GM21786 (cell line): ENCODE results near the gene RMDN3.

Source experiments
- ATAC-seq: cut with Tn5 transposase; IDR thresholded peaks from one replicate; pipeline ENCODE4 v1.9.1; 2021; ENCODE audit not compliant: unreplicated experiment

RMDN3 gene, protein sequence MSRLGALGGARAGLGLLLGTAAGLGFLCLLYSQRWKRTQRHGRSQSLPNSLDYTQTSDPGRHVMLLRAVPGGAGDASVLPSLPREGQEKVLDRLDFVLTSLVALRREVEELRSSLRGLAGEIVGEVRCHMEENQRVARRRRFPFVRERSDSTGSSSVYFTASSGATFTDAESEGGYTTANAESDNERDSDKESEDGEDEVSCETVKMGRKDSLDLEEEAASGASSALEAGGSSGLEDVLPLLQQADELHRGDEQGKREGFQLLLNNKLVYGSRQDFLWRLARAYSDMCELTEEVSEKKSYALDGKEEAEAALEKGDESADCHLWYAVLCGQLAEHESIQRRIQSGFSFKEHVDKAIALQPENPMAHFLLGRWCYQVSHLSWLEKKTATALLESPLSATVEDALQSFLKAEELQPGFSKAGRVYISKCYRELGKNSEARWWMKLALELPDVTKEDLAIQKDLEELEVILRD

DNA sequence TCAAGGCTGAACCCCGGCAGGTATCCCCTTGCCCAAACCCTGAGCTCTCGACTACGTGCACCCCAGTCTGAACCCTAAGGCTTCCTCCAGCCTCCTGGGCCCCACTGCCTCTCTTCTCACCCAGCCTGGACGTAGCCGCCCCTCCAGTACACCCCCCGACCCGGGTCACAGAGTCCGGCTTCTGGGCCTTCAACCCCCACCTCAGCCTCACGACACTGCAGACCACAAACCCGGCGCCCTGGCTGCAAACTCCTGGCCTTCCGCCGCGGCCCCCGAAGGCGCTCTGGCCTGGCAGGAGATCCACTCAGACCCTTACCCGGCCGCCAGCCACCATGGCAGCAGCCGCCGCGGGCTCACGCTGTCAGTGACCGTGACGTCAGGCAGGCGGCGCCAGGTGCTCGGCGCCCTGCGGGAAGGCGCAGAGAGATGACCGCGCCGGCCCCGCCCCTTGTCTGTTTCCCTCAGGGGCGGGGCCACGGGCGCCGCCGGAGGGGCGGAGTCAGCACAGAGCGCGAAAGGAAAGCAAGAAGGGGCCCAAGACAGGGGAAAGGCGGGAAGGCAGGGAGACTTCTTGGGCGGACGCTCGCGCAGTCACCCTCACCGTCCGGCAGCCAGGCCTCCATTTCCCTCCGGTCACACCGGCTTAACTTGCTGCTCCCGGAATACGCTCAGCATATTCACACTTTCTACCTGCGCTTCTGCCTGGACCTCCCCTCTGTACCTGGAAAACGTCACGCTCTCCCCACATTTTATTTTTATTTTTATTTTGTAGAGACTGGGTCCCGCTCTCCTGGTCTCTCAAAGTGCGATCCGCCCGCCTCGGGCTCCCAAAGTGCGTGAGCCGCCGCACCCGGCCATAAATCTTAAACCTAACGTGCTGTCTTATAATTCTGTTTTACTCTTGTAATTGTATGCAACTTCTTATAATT is at the start of gene RMDN3:
RMDN3 (minus strand) TSS at position 372 of the 929 bp plus-strand sequence. CDS start 471 bp downstream, outside the sequence.
- peak; percentile 85 for ATAC-seq

DNA sequence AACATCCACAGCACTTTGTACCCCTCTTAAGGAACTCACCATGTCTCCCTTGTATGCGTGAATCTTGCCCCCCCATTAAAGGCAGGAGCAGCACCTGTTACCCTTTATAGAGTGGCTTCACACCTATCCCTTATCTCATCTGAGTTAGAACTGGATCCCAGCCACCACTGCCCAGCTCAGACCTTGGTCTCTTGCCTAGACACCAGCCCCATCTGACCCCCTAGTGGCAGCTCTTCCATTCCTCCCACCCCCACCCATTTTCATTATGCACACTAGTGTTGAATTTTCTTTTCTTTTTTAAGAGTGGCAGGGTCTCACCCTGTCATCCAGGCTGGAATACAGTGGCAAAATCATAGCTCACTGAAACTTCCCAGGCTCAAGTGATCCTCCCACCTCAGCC is 48.6 kb upstream of the RMDN3 start:
- ATAC-seq: no peak

DNA sequence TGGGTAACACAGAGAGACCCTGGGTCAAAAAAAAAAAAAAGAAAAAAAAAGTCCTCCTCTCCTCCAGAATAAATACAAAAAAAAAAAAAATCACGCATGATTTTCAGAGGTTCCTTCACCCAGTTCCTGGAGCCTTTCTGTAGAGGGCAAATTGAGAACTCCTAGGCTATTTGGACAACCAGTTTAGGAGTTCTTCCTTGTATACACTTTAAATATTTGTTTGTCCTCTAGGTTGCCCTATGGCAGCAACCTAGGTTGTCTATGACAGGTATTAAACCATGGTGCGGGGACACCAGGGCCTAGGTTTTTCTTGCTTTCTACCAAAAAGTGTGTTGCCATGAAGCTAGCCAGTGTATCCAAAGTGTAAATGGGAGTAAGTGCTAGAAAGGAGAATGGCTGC is 48.0 kb upstream of the RMDN3 start:
- no peak for ATAC-seq

DNA sequence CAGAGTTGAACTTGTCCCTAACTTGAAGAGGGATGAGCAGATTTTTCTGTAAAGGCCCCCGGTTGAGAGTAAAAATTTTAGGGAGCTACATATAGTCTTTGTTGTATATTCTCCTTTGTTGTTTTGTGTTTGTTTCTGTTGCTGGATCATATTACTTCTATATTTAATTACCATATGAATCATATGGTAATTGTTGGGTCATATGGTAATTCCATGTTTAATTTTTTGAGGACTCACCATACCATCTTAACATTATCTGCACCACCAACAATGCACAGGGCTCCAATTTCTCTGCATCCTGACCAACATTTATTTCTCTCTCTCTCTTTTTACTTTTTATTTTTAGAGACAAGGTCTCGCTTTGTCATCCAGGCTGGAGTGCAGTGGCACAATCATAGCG is 44.5 kb upstream of the RMDN3 start:
- no peak for ATAC-seq

DNA sequence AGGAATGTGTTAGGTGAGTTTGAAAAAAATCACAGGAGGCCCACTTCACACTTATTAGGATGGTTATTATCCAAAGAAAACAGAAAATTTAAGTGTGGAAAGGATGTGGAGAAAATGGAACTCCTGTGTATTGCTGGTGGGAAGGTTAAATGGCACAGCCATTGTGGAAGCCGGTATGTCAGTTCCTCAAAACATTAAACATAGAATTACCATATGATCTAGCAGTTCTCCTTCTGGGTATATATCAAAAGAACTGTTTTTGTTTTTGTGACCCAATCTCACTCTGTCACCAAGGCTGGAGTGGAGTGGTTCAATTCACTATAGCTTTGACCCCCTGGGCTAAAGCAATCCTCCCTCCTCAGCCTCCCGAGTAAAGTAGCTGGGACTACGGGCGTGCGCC is 41.5 kb upstream of the RMDN3 start:
- ATAC-seq: no peak

DNA sequence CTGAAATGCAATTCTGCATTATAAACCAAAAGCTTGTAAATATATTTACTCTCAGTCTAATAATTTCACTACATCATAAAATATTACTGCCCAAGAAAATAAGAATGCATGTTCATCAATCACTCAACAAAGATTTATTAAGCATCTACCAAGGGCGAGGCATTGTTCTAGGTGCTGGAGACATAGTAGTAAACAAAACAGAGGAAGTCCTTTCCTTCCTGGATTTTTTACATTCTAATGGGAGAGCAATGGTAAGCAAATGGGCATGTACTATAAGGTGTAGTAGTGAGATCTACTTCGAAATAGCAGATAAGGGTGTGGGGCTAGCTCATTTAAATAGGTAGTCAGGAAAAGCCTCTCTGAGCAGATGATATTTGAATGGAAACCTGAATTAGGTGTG is 41.0 kb upstream of the RMDN3 start:
- ATAC-seq: no peak

DNA sequence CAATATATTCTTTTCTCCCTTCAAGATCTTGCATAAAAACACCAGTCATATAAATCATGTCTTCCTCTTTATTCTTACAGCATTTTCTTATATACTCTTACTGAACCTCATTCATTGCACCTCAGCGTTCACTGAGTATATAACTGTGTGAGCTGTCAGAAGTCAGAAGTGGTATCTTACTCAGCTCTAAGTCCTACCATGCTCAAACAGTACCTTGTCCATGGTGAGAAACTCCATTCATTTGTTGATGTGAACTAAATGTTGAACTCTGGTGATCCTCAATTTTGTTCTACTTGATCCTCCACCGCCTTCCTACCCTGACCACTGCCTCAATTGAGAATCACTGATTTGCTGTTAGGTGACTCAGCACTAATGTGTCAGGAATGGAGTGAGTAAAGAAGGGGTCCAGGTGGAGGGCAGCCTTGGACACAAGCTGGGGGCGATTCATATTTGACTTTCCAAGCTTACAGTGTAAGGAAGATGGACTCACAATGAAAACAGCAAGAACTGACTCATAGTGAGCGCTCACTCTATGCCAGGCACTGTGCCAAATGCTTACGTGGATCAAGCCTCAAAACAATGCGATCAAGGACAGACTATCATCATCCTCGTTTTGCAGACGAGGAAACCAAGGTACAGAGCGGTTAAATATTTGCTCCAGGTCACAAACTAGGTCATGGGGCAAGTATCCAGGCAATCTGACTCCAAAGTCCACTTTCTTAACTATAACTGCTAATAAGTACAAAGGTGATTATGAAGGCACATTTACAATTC is 38.3 kb upstream of the RMDN3 start:
- no peak for ATAC-seq

DNA sequence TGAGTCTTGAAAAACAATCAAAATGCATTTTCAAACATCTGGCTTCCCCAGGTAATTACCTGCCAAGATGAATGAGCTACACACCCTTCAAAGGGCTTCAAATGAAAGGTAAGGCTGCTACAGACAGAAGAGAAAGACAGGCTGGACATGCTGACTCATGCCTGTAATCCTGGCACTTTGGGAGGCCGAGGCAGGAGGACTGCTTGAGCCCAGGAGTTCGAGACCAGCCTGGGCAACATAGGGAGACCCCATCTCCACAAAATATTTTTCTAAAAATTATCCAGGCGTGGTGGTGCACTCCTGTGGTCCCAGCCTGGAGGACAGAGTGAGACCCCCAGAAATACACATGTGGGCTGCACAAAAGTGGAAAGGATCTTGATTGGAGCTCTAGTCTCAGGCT is 37.3 kb upstream of the RMDN3 start:
- ATAC-seq: no peak

DNA sequence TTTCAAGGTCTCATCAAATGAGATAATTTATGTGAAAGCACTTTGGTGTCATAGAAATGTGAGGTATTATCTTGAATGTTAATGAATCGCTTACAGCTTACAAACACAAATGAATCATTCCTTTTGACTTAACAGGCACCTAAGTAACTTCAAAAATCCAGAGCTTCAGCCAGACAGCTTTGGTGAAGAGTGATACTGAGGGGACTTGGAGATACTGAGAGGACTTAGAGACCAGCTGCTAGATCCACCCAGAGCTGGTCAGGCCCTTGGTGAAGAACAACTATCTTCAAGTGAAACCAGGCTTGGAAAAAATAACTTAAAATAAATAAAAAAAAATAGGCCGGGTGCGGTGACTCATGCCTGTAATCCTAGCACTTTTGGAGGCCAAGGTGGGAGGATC is 35.7 kb upstream of the RMDN3 start:
- no peak for ATAC-seq

DNA sequence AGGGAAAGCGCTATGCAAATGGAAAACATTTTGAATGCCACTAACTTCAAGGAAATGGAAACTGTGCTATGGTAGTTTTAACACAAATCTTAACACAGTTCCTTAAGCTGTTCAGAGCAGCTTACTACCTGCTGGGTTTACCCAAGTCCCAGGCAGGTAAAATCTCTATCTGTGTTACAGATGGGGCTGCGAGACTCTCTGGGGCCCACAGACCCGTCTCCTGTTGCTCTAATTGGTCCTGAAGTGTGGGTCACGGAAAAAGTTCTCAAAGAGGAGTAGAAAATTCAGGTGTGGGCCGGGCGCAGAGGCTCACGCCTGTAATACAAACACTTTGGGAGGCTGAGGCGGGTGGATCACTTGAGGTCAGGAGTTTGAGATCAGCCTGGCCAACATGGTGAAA is 34.9 kb upstream of the RMDN3 start:
- ATAC-seq: no peak

DNA sequence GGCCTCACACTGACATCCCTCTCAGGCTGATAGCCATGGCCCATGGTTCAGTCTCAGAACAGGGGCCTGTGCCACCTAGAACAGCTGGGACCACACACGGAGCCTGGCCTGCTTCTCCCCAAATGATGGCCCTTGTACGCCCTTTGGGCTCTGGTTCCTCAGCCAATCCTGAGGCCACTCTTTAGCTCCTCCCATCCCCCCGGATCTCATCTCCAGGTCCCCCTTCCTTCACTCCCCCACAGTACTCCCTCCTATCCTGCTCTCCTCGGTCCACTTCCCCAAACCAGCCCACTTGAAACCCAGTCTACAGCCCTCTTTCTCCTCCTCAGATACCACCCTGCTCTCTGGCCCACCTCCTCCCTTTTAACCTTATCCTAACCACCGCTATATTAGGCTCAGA is 34.1 kb upstream of the RMDN3 start:
- no peak for ATAC-seq

DNA sequence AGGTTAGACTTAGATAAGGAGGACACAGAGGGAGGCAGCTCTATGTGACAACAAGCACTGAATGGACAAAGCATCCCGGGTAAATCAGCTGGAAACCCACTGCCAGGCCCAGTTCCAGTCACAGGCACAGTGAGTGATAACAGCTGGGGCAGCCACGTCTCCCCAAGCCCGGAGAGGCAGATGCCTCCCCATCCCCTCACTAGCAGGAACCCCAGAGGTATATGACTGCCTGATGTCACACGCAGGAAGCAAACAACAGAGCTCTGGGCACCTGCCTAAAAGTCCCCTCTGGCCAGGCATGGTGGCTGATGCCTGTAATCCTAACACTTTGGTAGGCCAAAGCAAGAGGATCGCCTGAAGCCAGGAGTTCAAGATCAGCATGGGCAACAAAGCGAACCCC is 32.9 kb upstream of the RMDN3 start:
- no peak for ATAC-seq

DNA sequence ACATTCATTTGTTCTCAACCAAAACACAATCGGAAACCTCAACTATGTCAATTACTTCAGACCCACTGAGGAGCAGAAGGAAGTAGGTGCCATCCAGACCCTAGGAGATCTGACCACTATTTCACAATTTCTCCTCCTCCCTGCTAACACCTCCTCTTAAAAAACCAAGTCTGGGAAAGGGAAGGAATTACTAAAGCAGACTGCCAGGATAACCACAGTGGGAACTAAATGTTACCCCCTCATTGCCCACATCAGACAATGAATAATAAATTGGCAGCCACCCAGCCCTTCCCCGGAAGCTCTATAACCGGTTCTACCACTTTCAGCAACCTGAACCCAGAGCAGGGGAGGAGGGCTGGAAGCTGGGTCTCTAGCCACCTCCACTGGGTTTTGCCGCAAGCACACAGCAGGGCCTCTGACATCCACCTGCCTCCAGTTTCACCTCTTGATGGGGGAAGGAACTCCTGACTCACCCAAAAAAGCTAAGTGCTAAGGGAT is 32.3 kb upstream of the RMDN3 start:
- ATAC-seq: no peak

DNA sequence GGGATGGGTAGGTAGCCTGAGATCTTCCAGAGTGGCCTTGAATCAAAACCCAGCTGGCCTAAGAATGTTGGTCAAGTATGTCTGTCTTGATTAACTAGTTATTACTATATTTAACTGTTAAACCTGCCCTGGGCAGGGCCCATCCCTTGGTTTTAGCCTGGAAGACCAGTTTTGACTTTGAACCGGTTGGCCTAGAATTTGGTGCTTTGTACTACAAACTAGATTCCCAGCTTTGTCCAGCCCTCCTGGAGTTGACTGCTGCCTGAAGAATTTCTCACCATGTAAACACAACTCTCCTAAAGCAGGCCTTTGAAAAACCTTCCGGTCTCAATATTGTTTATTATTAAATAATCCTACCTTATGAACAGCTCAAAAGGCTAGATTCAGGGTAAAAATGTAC is 30.8 kb upstream of the RMDN3 start:
- no peak for ATAC-seq

DNA sequence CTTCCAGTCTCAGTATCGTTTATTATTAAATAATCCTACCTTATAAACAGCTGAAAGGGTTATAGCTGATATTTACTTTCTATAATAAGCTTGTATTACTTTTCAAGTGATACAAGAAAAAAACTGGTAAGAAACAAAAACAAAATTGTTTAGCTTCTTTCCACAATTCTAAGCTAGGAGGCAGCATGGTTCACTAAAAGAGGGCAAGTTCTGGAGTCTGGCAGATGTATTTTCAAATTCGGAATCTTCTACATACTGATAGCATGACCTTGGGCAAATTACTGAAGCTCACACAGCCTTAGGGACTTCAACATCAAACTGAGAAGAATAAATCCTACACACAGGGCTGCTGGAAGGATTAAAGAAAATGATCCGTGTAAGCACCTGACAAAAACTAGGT is 30.1 kb upstream of the RMDN3 start:
- ATAC-seq: no peak

DNA sequence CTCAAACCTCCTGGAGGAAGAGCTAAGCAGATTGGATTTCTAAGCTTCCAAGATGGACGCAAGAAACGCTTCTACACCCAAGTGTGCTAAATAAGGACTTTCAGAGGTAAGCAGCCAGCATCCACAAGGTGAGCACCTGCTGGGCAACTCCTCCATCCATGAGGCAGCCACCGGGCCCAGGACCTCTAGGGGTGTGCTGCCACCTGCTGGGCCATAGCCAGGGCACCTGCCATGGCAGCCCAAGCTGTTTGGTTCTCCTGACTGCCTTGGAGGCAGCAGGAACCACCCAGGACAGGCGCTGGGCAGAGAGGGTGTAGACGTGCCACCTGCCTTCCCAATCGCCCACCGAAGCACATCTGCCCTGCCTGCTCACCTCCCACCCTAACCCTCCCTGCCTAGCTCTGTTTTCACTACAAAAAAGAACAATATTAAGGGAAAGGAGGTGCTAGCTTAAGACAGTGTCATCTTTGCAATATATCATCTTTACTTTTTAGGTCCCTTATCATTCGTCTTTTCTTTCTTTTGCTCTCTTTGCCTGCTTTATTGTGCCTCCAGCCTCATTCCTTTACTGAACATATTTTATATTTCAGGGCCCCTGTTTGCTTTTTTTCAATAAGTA is 27.7 kb upstream of the RMDN3 start:
- ATAC-seq: peak; percentile 62

DNA sequence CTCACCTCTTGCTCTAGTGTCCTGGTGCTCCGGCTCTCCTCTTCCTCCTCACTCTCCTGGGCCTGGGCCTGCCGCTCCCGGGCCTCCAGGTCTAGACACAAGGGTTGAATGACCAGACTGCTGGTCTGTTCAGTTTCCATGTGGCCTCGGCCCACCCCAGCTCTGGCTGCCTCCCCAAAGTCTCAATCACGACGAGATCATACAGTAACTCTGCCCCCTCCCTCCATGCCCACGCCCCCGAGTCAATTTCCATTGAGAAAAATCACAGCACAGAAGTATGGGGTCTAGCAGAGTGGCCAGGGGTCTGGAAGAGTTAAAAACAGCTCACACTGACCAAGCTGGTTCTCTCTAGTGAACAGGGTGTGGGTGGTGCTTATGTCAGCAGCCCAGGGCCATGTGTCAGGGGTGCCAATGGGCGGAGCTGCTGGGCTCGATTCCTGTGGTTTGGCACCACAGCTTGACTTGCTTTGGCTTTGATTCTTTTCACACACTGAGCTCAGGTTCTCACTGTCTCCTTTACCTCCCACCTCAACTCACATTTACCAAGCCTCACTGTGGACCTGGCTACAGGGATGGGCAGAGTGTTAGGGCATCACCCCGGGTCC is 21.6 kb upstream of the RMDN3 start:
- no peak for ATAC-seq

DNA sequence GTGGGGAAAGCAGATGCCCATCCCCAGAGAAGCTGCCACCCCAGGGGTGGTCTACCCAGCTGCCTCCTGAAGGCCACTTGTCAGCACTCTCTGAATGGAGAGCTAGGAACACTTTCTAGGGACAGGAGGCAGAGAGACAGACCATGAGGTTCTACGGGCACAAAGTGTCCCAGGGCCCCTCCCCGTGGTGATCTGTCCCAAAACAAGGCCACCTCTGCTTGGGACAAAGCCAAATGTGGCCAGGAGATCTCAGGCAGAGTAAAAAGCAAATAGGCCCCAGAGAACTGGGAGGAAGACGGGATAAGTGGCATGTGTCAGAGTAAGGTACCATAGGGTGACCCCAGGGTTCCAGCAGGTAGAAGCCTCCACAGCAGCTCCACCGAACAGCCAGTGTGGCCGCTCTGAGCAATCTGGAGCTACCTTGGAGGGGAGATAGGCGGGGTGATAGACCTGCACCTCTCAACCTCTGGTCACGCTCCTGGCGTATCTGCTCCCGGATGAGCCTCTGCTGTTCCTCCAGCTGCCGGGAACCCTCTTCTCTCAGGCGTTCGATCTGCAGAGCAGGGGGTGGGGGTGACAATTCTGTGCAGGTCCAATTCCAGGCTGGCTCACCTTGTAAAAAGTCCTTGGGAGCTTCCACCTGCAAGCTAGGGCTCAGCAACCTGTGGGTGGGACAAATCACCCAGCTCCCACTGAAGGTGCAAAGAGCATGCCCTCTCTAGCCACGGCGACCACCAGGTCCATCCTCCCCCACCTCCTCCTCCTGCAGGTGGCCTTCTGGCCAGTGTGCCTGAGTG is 20.9 kb upstream of the RMDN3 start:
- no peak for ATAC-seq

DNA sequence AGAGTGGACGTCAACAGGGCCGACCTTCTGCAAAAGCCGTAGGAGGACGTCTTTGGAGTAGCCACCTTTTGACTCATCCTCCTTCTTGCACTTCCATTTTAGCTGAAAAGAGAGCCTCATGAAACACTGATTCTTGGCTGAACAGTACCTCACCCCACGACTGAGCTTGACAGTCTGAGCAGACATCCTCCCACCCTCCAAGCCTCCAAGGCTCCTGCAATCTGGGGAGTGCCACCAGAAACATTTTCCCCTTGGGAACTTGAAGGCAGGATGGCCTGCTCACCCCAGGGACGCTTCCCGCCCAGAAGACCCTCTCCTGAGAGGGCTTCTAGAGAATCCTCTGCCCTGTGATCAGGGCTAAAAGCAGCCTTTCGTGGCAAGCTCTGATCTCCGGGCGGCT is 20.0 kb upstream of the RMDN3 start:
- ATAC-seq: no peak
